ENCODE measurements around the gene TCF15.

Gene TCF15

GRCh38 chr20:610130-611046 lies at the start of gene TCF15:
TCF15 (minus strand) TSS chr20:610309; CDS start chr20:610237, 72 bp downstream.
- in situ Hi-C loops (cut with HindIII; ENCODE audit: low pct_ligation_motif_present, low sequenced_read_pairs) = no loop called here
- Histone ChIP-seq H3K4me3 (ENCODE audit: low read depth, low read length) (no peak within 1 kb of the TSS), H3K27me3 (replicated peaks) (peaks cover 32% of the 10 kb centered on the region), H3K36me3 (replicated peaks) (no peaks in the 10 kb centered on the region), H3K27ac (no peak within 1 kb of the TSS)
- no peak for TF ChIP-seq CTCF (IDR thresholded peaks at IDR 0.05; ENCODE audit: low read depth, low read length, missing control alignments)
- peak; percentile 4 for DNase-seq

- peaks cover 31% of the 10 kb centered on the region for H3K27me3 ChIP-seq (replicated peaks)
- H3K4me3 ChIP-seq (ENCODE audit: low read depth, low read length) = no peak overlapping the region
- DNase-seq = no peak
- H3K27ac ChIP-seq = no peak overlapping the region
- no peak for TF ChIP-seq CTCF (IDR thresholded peaks at IDR 0.05; ENCODE audit: low read depth, low read length, missing control alignments)
- no peaks in the 10 kb centered on the region for H3K36me3 ChIP-seq (replicated peaks)
- in situ Hi-C loops (cut with HindIII; ENCODE audit: low pct_ligation_motif_present, low sequenced_read_pairs) = no loop called here
Observed at GRCh38 chr20:658731-659291, 48.7 kb upstream of the TCF15 start.

- H3K27ac ChIP-seq = no peak overlapping the region
- peaks cover 25% of the 10 kb centered on the region for H3K27me3 ChIP-seq (replicated peaks)
- no peak for TF ChIP-seq CTCF (IDR thresholded peaks at IDR 0.05; ENCODE audit: low read depth, low read length, missing control alignments)
- H3K4me3 ChIP-seq (ENCODE audit: low read depth, low read length) = no peak overlapping the region
- no peak for DNase-seq
- in situ Hi-C loops (cut with HindIII; ENCODE audit: low pct_ligation_motif_present, low sequenced_read_pairs) = no loop called here
- H3K36me3 ChIP-seq (replicated peaks) = no peaks in the 10 kb centered on the region
Observed at GRCh38 chr20:658202-658601, 48.1 kb upstream of the TCF15 start.

- no peak for DNase-seq
- in situ Hi-C loops (cut with HindIII; ENCODE audit: low pct_ligation_motif_present, low sequenced_read_pairs) = no loop called here
- no peak overlapping the region for H3K4me3 ChIP-seq (ENCODE audit: low read depth, low read length)
- H3K27ac ChIP-seq = no peak overlapping the region
- TF ChIP-seq CTCF (IDR thresholded peaks at IDR 0.05; ENCODE audit: low read depth, low read length, missing control alignments) = no peak
- H3K27me3 ChIP-seq (replicated peaks) = peaks cover 2% of the 10 kb centered on the region
- no peaks in the 10 kb centered on the region for H3K36me3 ChIP-seq (replicated peaks)
Observed at GRCh38 chr20:655726-656624, 45.9 kb upstream of the TCF15 start.

GRCh38 chr20:654417-654750 lies 44.3 kb upstream of the TCF15 start:
- no peak for TF ChIP-seq CTCF (IDR thresholded peaks at IDR 0.05; ENCODE audit: low read depth, low read length, missing control alignments)
- DNase-seq = no peak
- no peak overlapping the region for H3K27ac ChIP-seq
- H3K4me3 ChIP-seq (ENCODE audit: low read depth, low read length) = no peak overlapping the region
- no peaks in the 10 kb centered on the region for H3K27me3 ChIP-seq (replicated peaks)
- peaks cover 11% of the 10 kb centered on the region for H3K36me3 ChIP-seq (replicated peaks)
- in situ Hi-C loops (cut with HindIII; ENCODE audit: low pct_ligation_motif_present, low sequenced_read_pairs) = no loop called here

All from brain microvascular endothelial cell (primary cell).